Fibroblast of lung (primary cell): ENCODE results near the gene MTOR. TPM values are rescaled to one million over a fixed set of nuclear protein-coding genes. Genes with fewer than 3 reads are reported as not detected.

Source experiments
- DNase-seq, 2 donors: peaks; one replicate each; pipeline versions ENCODE4 v3.0.0 to v3.0.0-alpha.2; 2010; ENCODE audit warnings: low read depth in 2 of 2
- H2AFZ ChIP-seq: 2 replicates; pipeline ENCODE4 v1.5.1; 2012; ENCODE audit warnings: low read length, control low read depth, inconsistent platforms
- H3K27ac ChIP-seq: 2 replicates; pipeline ENCODE4 v1.5.1; 2011; ENCODE audit warnings: low read length, control low read depth; ENCODE audit not compliant: insufficient read depth
- H3K27me3 ChIP-seq: 2 replicates; pipeline ENCODE4 v1.5.1; 2011; ENCODE audit warnings: mild to moderate bottlenecking, low read length; ENCODE audit not compliant: control insufficient read depth, insufficient read depth
- H3K36me3 ChIP-seq: 2 replicates; pipeline ENCODE4 v1.5.1; 2011; ENCODE audit warnings: low read length; ENCODE audit not compliant: control insufficient read depth, insufficient read depth
- H3K4me1 ChIP-seq: 2 replicates; pipeline ENCODE4 v1.5.1; 2011; ENCODE audit warnings: low read length; ENCODE audit not compliant: control insufficient read depth, insufficient read depth; ENCODE audit errors: extremely low read depth
- H3K4me2 ChIP-seq: 2 replicates; pipeline ENCODE4 v1.5.1; 2011; ENCODE audit warnings: low read length, control low read depth; ENCODE audit not compliant: insufficient read depth; ENCODE audit errors: extremely low read depth
- H3K4me3 ChIP-seq, 4 experiments: fragments of 200-600 bp in 1 of 4; sonication (generic) in 1 of 4; replicated peaks in 1 of 4; 2 replicates each; pipeline ENCODE4 v1.5.1; 2011 to 2016; ENCODE audit warnings: low read length in 4 of 4, low read depth in 3 of 4, mild to moderate bottlenecking in 3 of 4, control low read depth in 2 of 4, inconsistent platforms in 1 of 4, mixed read lengths in 1 of 4; ENCODE audit not compliant: insufficient read depth in 1 of 4; ENCODE audit errors: control extremely low read depth in 1 of 4
- H3K79me2 ChIP-seq: 2 replicates; pipeline ENCODE4 v1.5.1; 2012; ENCODE audit warnings: mild to moderate bottlenecking, low read length, inconsistent platforms; ENCODE audit not compliant: control insufficient read depth, insufficient read depth
- H3K9ac ChIP-seq: 2 replicates; pipeline ENCODE4 v1.5.1; 2011; ENCODE audit warnings: mild to moderate bottlenecking, low read length, control low read depth; ENCODE audit not compliant: insufficient read depth
- H3K9me3 ChIP-seq: 2 replicates; pipeline ENCODE4 v1.5.1; 2012; ENCODE audit warnings: low read depth, low read length; ENCODE audit not compliant: control insufficient read depth, insufficient read depth
- H4K20me1 ChIP-seq: 2 replicates; pipeline ENCODE4 v1.5.1; 2011; ENCODE audit warnings: low read length; ENCODE audit not compliant: control insufficient read depth, insufficient read depth; ENCODE audit errors: extremely low read depth
- EZH2 ChIP-seq: IDR thresholded peaks from 2 replicates; pipeline ENCODE4 v1.5.1; 2012; ENCODE audit warnings: low read length, control low read depth, mild to moderate bottlenecking; ENCODE audit errors: missing control alignments
- polyA plus RNA-seq, 2 donors: library from polyadenylated mRNA; depleted of rRNA in 1 of 2; stranded (reverse) in 1 of 2; unstranded in 1 of 2; fragments of >200 nt; gene quantifications; 2 replicates each; pipeline ENCODE4 v1.2.1, GENCODE V29; 2011 to 2012; ENCODE audit warnings: missing spikeins in 1 of 2
- total RNA-seq: library from RNA; depleted of rRNA; stranded (reverse); fragments of >200 nt; gene quantifications from 2 replicates; pipeline ENCODE4 v1.2.1, GENCODE V29; 2014
- TF ChIP-seq, protein P1 (sequence below), 2 donors: IDR thresholded peaks in 1 of 2; conservative IDR thresholded peaks in 1 of 2; 1 replicate in 1 of 2; 2 replicates in 1 of 2; pipeline ENCODE4 v1.5.1; 2011 to 2012; ENCODE audit warnings: low read length in 2 of 2, control low read depth in 1 of 2, inconsistent platforms in 1 of 2, low read depth in 1 of 2, mild to moderate bottlenecking in 1 of 2

The MTOR gene
- total and polyA plus RNA-seq, 2 donors (not counting 1 experiment from before 2014, with no cell fraction given) = 20.2 to 36.2 TPM

DNA sequence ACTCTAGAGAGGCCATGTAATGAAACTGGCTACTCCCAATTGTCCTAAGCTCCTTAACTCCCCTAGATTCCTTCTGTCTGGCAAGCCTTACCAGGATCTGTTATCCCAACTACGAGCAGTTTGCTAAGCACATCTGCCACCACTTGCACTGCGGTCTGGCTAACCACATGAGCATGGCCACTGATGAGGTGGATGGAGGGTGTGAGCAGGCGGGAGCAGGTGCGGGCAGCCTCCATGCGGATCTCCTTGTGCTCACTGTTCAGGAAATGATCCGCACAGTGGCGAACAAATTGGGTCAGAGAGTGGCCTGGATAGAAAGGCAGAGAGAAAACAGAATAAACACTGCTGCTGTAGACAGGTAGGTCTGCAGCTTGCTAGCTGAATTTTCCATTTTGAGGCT, 24.0 kb downstream of the MTOR start:
- Histone ChIP-seq H3K79me2 (no peaks in the 10 kb centered on the region), H3K9me3 (no peaks in the 10 kb centered on the region), H3K27ac (no peak overlapping the region), H2AFZ (no peak overlapping the region), H3K9ac (no peak overlapping the region), H4K20me1 (no peaks in the 10 kb centered on the region), H3K4me1 (no peaks in the 10 kb centered on the region), H3K36me3 (peaks cover 18% of the 10 kb centered on the region), H3K27me3 (no peaks in the 10 kb centered on the region), H3K4me3 (no peak overlapping the region), H3K4me2 (no peak overlapping the region)
- no peak for DNase-seq
- TF ChIP-seq, protein P1, sequence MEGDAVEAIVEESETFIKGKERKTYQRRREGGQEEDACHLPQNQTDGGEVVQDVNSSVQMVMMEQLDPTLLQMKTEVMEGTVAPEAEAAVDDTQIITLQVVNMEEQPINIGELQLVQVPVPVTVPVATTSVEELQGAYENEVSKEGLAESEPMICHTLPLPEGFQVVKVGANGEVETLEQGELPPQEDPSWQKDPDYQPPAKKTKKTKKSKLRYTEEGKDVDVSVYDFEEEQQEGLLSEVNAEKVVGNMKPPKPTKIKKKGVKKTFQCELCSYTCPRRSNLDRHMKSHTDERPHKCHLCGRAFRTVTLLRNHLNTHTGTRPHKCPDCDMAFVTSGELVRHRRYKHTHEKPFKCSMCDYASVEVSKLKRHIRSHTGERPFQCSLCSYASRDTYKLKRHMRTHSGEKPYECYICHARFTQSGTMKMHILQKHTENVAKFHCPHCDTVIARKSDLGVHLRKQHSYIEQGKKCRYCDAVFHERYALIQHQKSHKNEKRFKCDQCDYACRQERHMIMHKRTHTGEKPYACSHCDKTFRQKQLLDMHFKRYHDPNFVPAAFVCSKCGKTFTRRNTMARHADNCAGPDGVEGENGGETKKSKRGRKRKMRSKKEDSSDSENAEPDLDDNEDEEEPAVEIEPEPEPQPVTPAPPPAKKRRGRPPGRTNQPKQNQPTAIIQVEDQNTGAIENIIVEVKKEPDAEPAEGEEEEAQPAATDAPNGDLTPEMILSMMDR (conservative IDR thresholded peaks at IDR 0.05 in 1 of 2, IDR thresholded peaks at IDR 0.05 in 1 of 2; ENCODE audit: low read depth in 1 of 2, low read length in 2 of 2) = no peak
- TF ChIP-seq EZH2 = no peak

DNA sequence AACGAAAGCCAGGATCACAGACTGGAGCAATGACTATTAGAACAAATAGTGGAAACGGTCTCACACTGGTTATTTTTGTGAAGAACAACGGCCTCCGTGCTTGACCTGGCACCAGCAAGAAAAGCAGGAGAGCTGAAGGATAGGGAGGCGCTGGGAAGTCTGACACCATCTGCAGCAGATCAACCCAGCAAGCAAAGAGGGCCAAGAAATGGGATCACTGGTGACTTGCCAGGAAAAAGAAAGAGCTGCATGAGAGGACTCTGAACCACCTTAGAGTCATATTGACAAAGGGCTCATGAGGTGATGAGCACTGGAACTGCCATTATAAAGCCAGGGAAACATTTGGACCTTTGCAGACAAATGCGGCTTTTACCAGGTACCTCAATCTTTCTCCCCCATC, 25.0 kb downstream of the MTOR start:
- H3K9ac ChIP-seq = no peak overlapping the region
- no peak overlapping the region for H3K4me2 ChIP-seq
- DNase-seq = peak in 1 of 2 donors; percentile 20
- H3K27me3 ChIP-seq = no peaks in the 10 kb centered on the region
- H3K36me3 ChIP-seq = peaks cover 18% of the 10 kb centered on the region
- H3K9me3 ChIP-seq = no peaks in the 10 kb centered on the region
- TF ChIP-seq EZH2 = no peak
- TF ChIP-seq, protein P1 (conservative IDR thresholded peaks at IDR 0.05 in 1 of 2, IDR thresholded peaks at IDR 0.05 in 1 of 2; ENCODE audit: low read depth in 1 of 2, low read length in 2 of 2) = no peak
- H3K27ac ChIP-seq = no peak overlapping the region
- H2AFZ ChIP-seq = no peak overlapping the region
- no peaks in the 10 kb centered on the region for H4K20me1 ChIP-seq
- H3K79me2 ChIP-seq = no peaks in the 10 kb centered on the region
- H3K4me3 ChIP-seq = no peak overlapping the region
- H3K4me1 ChIP-seq = no peaks in the 10 kb centered on the region

DNA sequence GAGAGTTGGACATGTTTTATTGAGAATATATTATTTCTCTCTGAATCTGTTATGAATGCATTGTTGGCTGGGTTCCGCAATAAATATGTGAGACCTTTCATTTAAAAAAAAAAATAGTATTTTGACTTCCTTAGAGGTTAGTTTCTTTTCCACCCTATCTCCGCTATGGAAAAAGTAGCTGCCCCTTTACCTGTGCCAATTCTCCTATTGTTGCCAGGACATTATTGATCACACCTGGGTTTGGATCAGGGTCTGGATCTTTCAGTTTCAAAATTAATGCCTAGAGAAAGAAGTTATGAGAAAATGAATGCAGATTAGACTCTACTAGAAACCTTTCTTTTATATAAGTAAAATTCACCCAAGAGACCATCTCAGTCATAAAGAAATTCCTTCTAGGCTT, 29.1 kb downstream of the MTOR start:
- Histone ChIP-seq H3K4me2 (no peak overlapping the region), H3K27me3 (no peaks in the 10 kb centered on the region), H3K27ac (no peak overlapping the region), H3K9ac (no peak overlapping the region), H3K36me3 (peaks cover 16% of the 10 kb centered on the region), H3K79me2 (no peaks in the 10 kb centered on the region), H3K4me1 (no peaks in the 10 kb centered on the region), H3K9me3 (no peaks in the 10 kb centered on the region), H4K20me1 (no peaks in the 10 kb centered on the region), H3K4me3 (no peak overlapping the region), H2AFZ (no peak overlapping the region)
- no peak for DNase-seq
- no peak for TF ChIP-seq EZH2
- TF ChIP-seq, protein P1 (conservative IDR thresholded peaks at IDR 0.05 in 1 of 2, IDR thresholded peaks at IDR 0.05 in 1 of 2; ENCODE audit: low read depth in 1 of 2, low read length in 2 of 2) = no peak
